IMR-90 (cell line): ENCODE measurements around the gene DUSP22. TPM values are rescaled to one million over a fixed set of nuclear protein-coding genes. Genes with fewer than 3 reads are reported as not detected.

Source experiments
- ATAC-seq: fragments of 200-7000 bp; cut with Tn5 transposase; 2 replicates; pipeline ENCODE4 v1.9.1; 2020; ENCODE audit warnings: low read depth, mild to moderate bottlenecking, moderate library complexity
- BruUV-seq: library from RNA; stranded (reverse); fragments of 400-500 nt; replicated peaks from 2 replicates; lab custom pipeline; 2021; lab: Mats Ljungman, UMichigan
- CTCF ChIA-PET: fragments of 300-600 bp; formaldehyde crosslinking; extraction: SDS; loops from one replicate; lab custom pipeline; 2021; ENCODE audit warnings: antibody characterized with exemption; lab: Yijun Ruan, JAX
- POLR2A ChIA-PET: fragments of 300-600 bp; sonication (Branson Sonifier 250); formaldehyde crosslinking; loops from one replicate; lab custom pipeline; 2022; ENCODE audit warnings: antibody characterized with exemption; ENCODE audit not compliant: unreplicated experiment; lab: Charles Lee
- DNase-seq: peaks from one replicate; pipeline ENCODE4 v3.0.0; 2013
- H2AFZ ChIP-seq: replicated peaks from 2 replicates; pipeline ENCODE3; 2013; ENCODE audit warnings: low read length, mild to moderate bottlenecking; ENCODE audit not compliant: poor library complexity
- H2AK5ac ChIP-seq: 2 replicates; pipeline ENCODE4 v1.6.1; 2013; ENCODE audit warnings: low read depth, low read length, inconsistent platforms
- H2AK9ac ChIP-seq: replicated peaks from 2 replicates; pipeline ENCODE3; 2013; ENCODE audit warnings: mild to moderate bottlenecking, low read depth, low read length, moderate library complexity; ENCODE audit not compliant: poor library complexity
- H2BK120ac ChIP-seq: 2 replicates; pipeline ENCODE4 v1.6.1; 2013; ENCODE audit warnings: low read depth, low read length, inconsistent platforms
- H2BK15ac ChIP-seq: 3 replicates; pipeline ENCODE4 v1.6.1; 2013; ENCODE audit warnings: low read depth, low read length, inconsistent platforms
- H2BK20ac ChIP-seq: 2 replicates; pipeline ENCODE4 v1.6.1; 2013; ENCODE audit warnings: low read depth, mild to moderate bottlenecking, inconsistent platforms, low read length, moderate library complexity
- H2BK5ac ChIP-seq: 2 replicates; pipeline ENCODE4 v1.6.1; 2013; ENCODE audit warnings: mild to moderate bottlenecking, low read depth, low read length, inconsistent platforms; ENCODE audit not compliant: poor library complexity, severe bottlenecking
- H3K14ac ChIP-seq: replicated peaks from 2 replicates; pipeline ENCODE4 v1.6.1; 2013; ENCODE audit warnings: low read depth, low read length, inconsistent platforms
- H3K18ac ChIP-seq: 2 replicates; pipeline ENCODE4 v1.6.1; 2013; ENCODE audit warnings: low read depth, low read length, control low read depth
- H3K23ac ChIP-seq: 2 replicates; pipeline ENCODE4 v1.6.1; 2013; ENCODE audit warnings: low read depth, low read length, inconsistent platforms
- H3K27ac ChIP-seq: 2 replicates; pipeline ENCODE4 v1.5.1; 2013; ENCODE audit warnings: mild to moderate bottlenecking, control low read depth, low read length; ENCODE audit not compliant: insufficient read depth
- H3K27me3 ChIP-seq: 2 replicates; pipeline ENCODE4 v1.6.1; 2013; ENCODE audit warnings: low read length; ENCODE audit not compliant: control insufficient read depth, insufficient read depth
- H3K36me3 ChIP-seq: 2 replicates; pipeline ENCODE4 v1.6.1; 2013; ENCODE audit warnings: low read length, mixed read lengths; ENCODE audit not compliant: control insufficient read depth, insufficient read depth
- H3K4ac ChIP-seq: 2 replicates; pipeline ENCODE4 v1.6.1; 2013; ENCODE audit warnings: low read depth, low read length, inconsistent platforms
- H3K4me1 ChIP-seq: 2 replicates; pipeline ENCODE4 v1.6.1; 2013; ENCODE audit warnings: low read length, mixed read lengths; ENCODE audit not compliant: control insufficient read depth, insufficient read depth
- H3K4me2 ChIP-seq: 2 replicates; pipeline ENCODE4 v1.6.1; 2013; ENCODE audit warnings: low read depth, mild to moderate bottlenecking, control low read depth, low read length, moderate library complexity
- H3K4me3 ChIP-seq: 2 replicates; pipeline ENCODE4 v1.5.1; 2013; ENCODE audit warnings: low read depth, mild to moderate bottlenecking, control low read depth, low read length, moderate library complexity; ENCODE audit not compliant: insufficient read depth
- H3K56ac ChIP-seq: 2 replicates; pipeline ENCODE4 v1.6.1; 2013; ENCODE audit warnings: low read length, inconsistent platforms; ENCODE audit not compliant: insufficient read depth; ENCODE audit errors: extremely low read depth
- H3K79me1 ChIP-seq, 2 experiments: 2 replicates each; pipeline ENCODE4 v1.6.1; 2013; ENCODE audit warnings: low read length in 2 of 2, inconsistent platforms in 1 of 2, low read depth in 1 of 2
- H3K9ac ChIP-seq: 2 replicates; pipeline ENCODE4 v1.6.1; 2013; ENCODE audit warnings: low read depth, low read length, control low read depth
- H3K9me1 ChIP-seq: 2 replicates; pipeline ENCODE4 v1.6.1; 2013; ENCODE audit warnings: low read length, inconsistent platforms; ENCODE audit not compliant: insufficient read depth
- H3K9me3 ChIP-seq: 2 replicates; pipeline ENCODE4 v1.6.1; 2013; ENCODE audit warnings: low read length; ENCODE audit not compliant: control insufficient read depth, insufficient read depth
- H4K20me1 ChIP-seq: 2 replicates; pipeline ENCODE4 v1.6.1; 2013; ENCODE audit warnings: low read length, inconsistent platforms; ENCODE audit not compliant: insufficient read depth
- H4K5ac ChIP-seq: 2 replicates; pipeline ENCODE4 v1.6.1; 2013; ENCODE audit warnings: mild to moderate bottlenecking, low read depth, low read length, control low read depth
- H4K8ac ChIP-seq, 2 experiments: 2 replicates each; pipeline ENCODE4 v1.6.1; 2013; ENCODE audit warnings: low read depth in 2 of 2, low read length in 2 of 2, control low read depth in 1 of 2, inconsistent platforms in 1 of 2
- H4K91ac ChIP-seq: 2 replicates; pipeline ENCODE4 v1.6.1; 2013; ENCODE audit warnings: low read depth, low read length, inconsistent platforms; ENCODE audit not compliant: insufficient read depth
- BHLHE40 ChIP-seq: fragments of 150-350 bp; IDR thresholded peaks from 2 replicates; pipeline ENCODE4 v1.6.1; 2016; ENCODE audit warnings: mild to moderate bottlenecking, low read depth, low read length
- CEBPB ChIP-seq: IDR thresholded peaks from 2 replicates; pipeline ENCODE4 v1.6.1; 2012; ENCODE audit warnings: low read depth, low read length, improper control_type of control experiment
- CHD1 ChIP-seq: IDR thresholded peaks from 2 replicates; pipeline ENCODE4 v1.6.1; 2012; ENCODE audit warnings: low read depth, low read length, improper control_type of control experiment
- CTCF ChIP-seq: conservative IDR thresholded peaks from 2 replicates; pipeline ENCODE4 v1.5.1; 2012; ENCODE audit warnings: mild to moderate bottlenecking, low read depth, low read length, improper control_type of control experiment
- ELK1 ChIP-seq: fragments of 150-350 bp; IDR thresholded peaks from 2 replicates; pipeline ENCODE4 v1.6.1; 2016; ENCODE audit warnings: low read depth, mild to moderate bottlenecking, low read length, moderate library complexity, borderline replicate concordance
- FOS ChIP-seq: fragments of 150-350 bp; IDR thresholded peaks from 2 replicates; pipeline ENCODE4 v1.6.1; 2016; ENCODE audit warnings: low read depth, low read length
- MAFK ChIP-seq: IDR thresholded peaks from 2 replicates; pipeline ENCODE4 v1.6.1; 2012; ENCODE audit warnings: low read depth, low read length, improper control_type of control experiment
- NFE2L2 ChIP-seq: fragments of 150-350 bp; IDR thresholded peaks from 2 replicates; pipeline ENCODE4 v1.6.1; 2016; ENCODE audit warnings: low read depth, mild to moderate bottlenecking, low read length
- POLR2A ChIP-seq: IDR thresholded peaks from 2 replicates; pipeline ENCODE4 v1.6.1; 2012; ENCODE audit warnings: mild to moderate bottlenecking, low read depth, low read length
- RAD21 ChIP-seq: IDR thresholded peaks from 2 replicates; pipeline ENCODE4 v1.6.1; 2012; ENCODE audit warnings: low read length, improper control_type of control experiment
- RCOR1 ChIP-seq: IDR thresholded peaks from 2 replicates; pipeline ENCODE4 v1.6.1; 2012; ENCODE audit warnings: mild to moderate bottlenecking, low read length, improper control_type of control experiment; ENCODE audit not compliant: insufficient replicate concordance
- RFX5 ChIP-seq: IDR thresholded peaks from 2 replicates; pipeline ENCODE4 v1.8.0; 2012; ENCODE audit warnings: low read depth, mild to moderate bottlenecking, low read length, moderate library complexity
- WGBS, 2 experiments: methylation state at CpG; one replicate each; pipeline versions ENCODE4 v1.1.5 to v1.1.7; 2013; ENCODE audit warnings: missing lambda C conversion rate in 2 of 2; ENCODE audit not compliant: insufficient read length in 1 of 2; ENCODE audit errors: extremely low coverage in 2 of 2; 5-methylcytosine and 5-hydroxymethylcytosine counted together
- dilution Hi-C: fragments of 300-500 bp; cut with HindIII; formaldehyde crosslinking; loops from one replicate; pipeline ENCODE4 v1.14.3; 2018; ENCODE audit warnings: low sequenced_read_pairs; ENCODE audit not compliant: unreplicated experiment
- in situ Hi-C: fragments of 300-500 bp; cut with MboI; formaldehyde crosslinking; loops from 3 replicates; pipeline ENCODE4 v1.14.3; 2019; ENCODE audit warnings: low sequenced_read_pairs, inconsistent platforms, mixed read lengths
- intact Hi-C: fragments of 100-400 bp; cut with micrococcal nuclease; formaldehyde crosslinking; loops from 2 replicates; pipeline ENCODE4 v1.10.0; 2022
- polyA plus RNA-seq, 3 experiments: library from polyadenylated mRNA; depleted of rRNA; stranded (reverse); fragments of >200 nt; gene quantifications; 2 replicates each; pipeline ENCODE4 v1.2.3, GENCODE V29; 2012; ENCODE audit warnings: low replicate concordance in 1 of 3
- total RNA-seq: library from RNA; depleted of rRNA; stranded (reverse); fragments of >200 nt; gene quantifications from 2 replicates; pipeline ENCODE4 v1.2.3, GENCODE V29; 2012

Gene DUSP22
- total and polyA plus RNA-seq, 2 of the 4 experiments (the other 2 are of a cell fraction) = 7.1 to 8.2 TPM

- no peak for TF ChIP-seq POLR2A
Observed at GRCh38 chr6:252775-253535, 39.3 kb upstream of the DUSP22 start (continued).

GRCh38 chr6:254016-254415 is 38.3 kb upstream of the DUSP22 start:
- ChIA-PET CTCF (no interaction called here), POLR2A (no interaction called here)
- H3K27ac ChIP-seq = no peak overlapping the region
- H3K18ac ChIP-seq = no peak overlapping the region
- H3K4me3 ChIP-seq = no peak overlapping the region
- H2BK5ac ChIP-seq = no peak overlapping the region
- H4K20me1 ChIP-seq = no peaks in the 10 kb centered on the region
- DNase-seq (no peak), ATAC-seq (no peak)
- dilution Hi-C loops = no loop called here
- H2BK20ac ChIP-seq = no peak overlapping the region
- H3K4me2 ChIP-seq = no peak overlapping the region
- no peak overlapping the region for H3K9ac ChIP-seq
- no peak overlapping the region for H2AK5ac ChIP-seq
- H4K91ac ChIP-seq = no peak overlapping the region
- H3K4me1 ChIP-seq = no peaks in the 10 kb centered on the region
- no peak overlapping the region for H2BK120ac ChIP-seq
- H4K5ac ChIP-seq = no peak overlapping the region
- no peak overlapping the region for H2BK15ac ChIP-seq
- no peak overlapping the region for H3K14ac ChIP-seq
- intact Hi-C loops = no loop called here
- H3K27me3 ChIP-seq = peaks cover 2% of the 10 kb centered on the region; the same call in 1 of the 2 replicates
- no peak overlapping the region for H2AK9ac ChIP-seq
- H3K56ac ChIP-seq = no peak overlapping the region
- H3K9me3 ChIP-seq = no peaks in the 10 kb centered on the region
- no peak overlapping the region for H3K23ac ChIP-seq
- BruUV-seq = no TSS peak
- H3K9me1 ChIP-seq = no peaks in the 10 kb centered on the region
- in situ Hi-C loops = no loop called here
- no peaks in the 10 kb centered on the region for H3K79me1 ChIP-seq
- TF ChIP-seq CTCF = no peak
- no peak for TF ChIP-seq POLR2A
- TF ChIP-seq BHLHE40 = no peak
- TF ChIP-seq RAD21 = no peak
- no peak for TF ChIP-seq CEBPB
- TF ChIP-seq ELK1 = no peak
- TF ChIP-seq RCOR1 = no peak
- TF ChIP-seq FOS = no peak
- TF ChIP-seq RFX5 = no peak
- TF ChIP-seq MAFK = no peak
- TF ChIP-seq CHD1 = no peak
- no peak for TF ChIP-seq NFE2L2
- no peaks in the 10 kb centered on the region for H3K36me3 ChIP-seq
- 88% methylated on average over 6 of the region's 8 CpGs; no CpG with 5 or more reads in 1 of the 2 experiments for WGBS, 2 experiments
- no peak overlapping the region for H2AFZ ChIP-seq
- no peak overlapping the region for H4K8ac ChIP-seq
- H3K4ac ChIP-seq = no peak overlapping the region
